ENCODE data around the gene PHF19.

Gene PHF19

GRCh38 chr9:120876842-120877240 is at the start of gene PHF19:
TSS of gene PHF19 (minus strand) at chr9:120877188. CDS start at chr9:120874741, 2,447 bp downstream.
- no peak for DNase-seq (ENCODE audit: low read depth in 2 of 2)

GRCh38 chr9:120926397-120926928 is 49.5 kb upstream of the PHF19 start, which contains the start of gene TRAF1:
TSS of gene TRAF1 (minus strand) at chr9:120926796. CDS start at chr9:120926075, 721 bp downstream.
- DNase-seq (ENCODE audit: low read depth in 2 of 2) = no peak

- DNase-seq (ENCODE audit: low read depth in 2 of 2) = no peak
Measured at GRCh38 chr9:120925535-120926396, 48.8 kb upstream of the PHF19 start.

- DNase-seq (ENCODE audit: low read depth in 2 of 2) = no peak
Measured at GRCh38 chr9:120924698-120925534, 47.9 kb upstream of the PHF19 start.

- no peak for DNase-seq (ENCODE audit: low read depth in 2 of 2)
Measured at GRCh38 chr9:120923620-120924328, 46.8 kb upstream of the PHF19 start.

GRCh38 chr9:120922404-120923195 is 45.6 kb upstream of the PHF19 start:
- DNase-seq (ENCODE audit: low read depth in 2 of 2) = no peak

- no peak for DNase-seq (ENCODE audit: low read depth in 2 of 2)
Measured at GRCh38 chr9:120921661-120922181, 44.7 kb upstream of the PHF19 start.

GRCh38 chr9:120920806-120921178 is 43.8 kb upstream of the PHF19 start:
- no peak for DNase-seq (ENCODE audit: low read depth in 2 of 2)

GRCh38 chr9:120919843-120920805 is 43.1 kb upstream of the PHF19 start:
- no peak for DNase-seq (ENCODE audit: low read depth in 2 of 2)

GRCh38 chr9:120918931-120919842 is 42.2 kb upstream of the PHF19 start:
- no peak for DNase-seq (ENCODE audit: low read depth in 2 of 2)

- no peak for DNase-seq (ENCODE audit: low read depth in 2 of 2)
Measured at GRCh38 chr9:120917929-120918762, 41.2 kb upstream of the PHF19 start.

GRCh38 chr9:120916991-120917880 is 40.2 kb upstream of the PHF19 start:
- DNase-seq (ENCODE audit: low read depth in 2 of 2) = no peak

GRCh38 chr9:120916588-120916987 is 39.6 kb upstream of the PHF19 start:
- no peak for DNase-seq (ENCODE audit: low read depth in 2 of 2)

GRCh38 chr9:120915854-120916470 is 39.0 kb upstream of the PHF19 start:
- no peak for DNase-seq (ENCODE audit: low read depth in 2 of 2)

- DNase-seq (ENCODE audit: low read depth in 2 of 2) = no peak
Measured at GRCh38 chr9:120914953-120915352, 38.0 kb upstream of the PHF19 start.

GRCh38 chr9:120914396-120914795 is 37.4 kb upstream of the PHF19 start:
- DNase-seq (ENCODE audit: low read depth in 2 of 2) = no peak
